ENCODE results near the gene RACGAP1. TPM values are rescaled to one million over a fixed set of nuclear protein-coding genes. Genes with fewer than 3 reads are reported as not detected.

Gene RACGAP1
- total RNA-seq, 2 experiments from 2014 or later: 3.0 to 3.3 TPM

GRCh38 chr12:49955899-49956662 lies 69.2 kb downstream of the RACGAP1 start:
- H3K4me1 ChIP-seq (ENCODE audit: insufficient read depth, low read length): peaks cover 3% of the 10 kb centered on the region
- ChIA-PET POLR2A (no interaction called here), CTCF (interaction anchor here (0.6 kb wide), 1 partner anchor 206 kb away, joined by 4 read pairs; no protein-coding TSS in a partner anchor)
- no peak for ATAC-seq (ENCODE audit: poor library complexity)
- no peaks in the 10 kb centered on the region for H3K36me3 ChIP-seq (ENCODE audit: insufficient read depth, low read length)
- Mint-ChIP-seq H3K9me3 (no peaks in the 10 kb centered on the region), H3K27me3 (peaks cover 86% of the 10 kb centered on the region), H3K4me3 (no peak overlapping the region), H3K4me1 (ENCODE audit: low read depth) (peaks cover 8% of the 10 kb centered on the region), H3K27ac (no peak overlapping the region), H3K36me3 (ENCODE audit: low read depth) (no peaks in the 10 kb centered on the region)
- peaks cover 56 to 83% of the 10 kb centered on the region in 2 experiments for H3K27me3 ChIP-seq (ENCODE audit: control insufficient read depth in 1 of 2, insufficient read depth in 2 of 2, low read length in 2 of 2)
- H3K9me3 ChIP-seq (ENCODE audit: control insufficient read depth in 1 of 2, insufficient read depth in 1 of 2, low read length in 2 of 2): peaks cover 0 to 3% of the 10 kb centered on the region in 2 experiments
- TF ChIP-seq CTCF (IDR thresholded peaks at IDR 0.05): no peak
- intact Hi-C loops (cut with DNase I, micrococcal nuclease): no loop called here
- DNase-seq: no peak
- no peak overlapping the region for H3K27ac ChIP-seq (ENCODE audit: low read depth in 1 of 2, low read length in 2 of 2)
- H3K4me3 ChIP-seq (ENCODE audit: low read length): no peak overlapping the region

GRCh38 chr12:49954863-49955830 lies 70.1 kb downstream of the RACGAP1 start:
- ChIA-PET CTCF (interaction anchor here (0.6 kb wide), 1 partner anchor 207 kb away, joined by 4 read pairs; no protein-coding TSS in a partner anchor), POLR2A (no interaction called here)
- Histone ChIP-seq H3K4me1 (ENCODE audit: insufficient read depth, low read length) (no peaks in the 10 kb centered on the region), H3K27me3 (ENCODE audit: control insufficient read depth in 1 of 2, insufficient read depth in 2 of 2, low read length in 2 of 2) (peaks cover 49 to 74% of the 10 kb centered on the region in 2 experiments), H3K27ac (ENCODE audit: low read depth in 1 of 2, low read length in 2 of 2) (no peak overlapping the region), H3K9me3 (ENCODE audit: control insufficient read depth in 1 of 2, insufficient read depth in 1 of 2, low read length in 2 of 2) (peaks cover 0 to 3% of the 10 kb centered on the region in 2 experiments), H3K36me3 (ENCODE audit: insufficient read depth, low read length) (no peaks in the 10 kb centered on the region), H3K4me3 (ENCODE audit: low read length) (no peak overlapping the region)
- Mint-ChIP-seq H3K27me3 (peaks cover 78% of the 10 kb centered on the region), H3K9me3 (no peaks in the 10 kb centered on the region), H3K4me3 (no peak overlapping the region), H3K36me3 (ENCODE audit: low read depth) (no peaks in the 10 kb centered on the region), H3K4me1 (ENCODE audit: low read depth) (peaks cover under 1% of the 10 kb centered on the region), H3K27ac (no peak overlapping the region)
- ATAC-seq (ENCODE audit: poor library complexity) (no peak), DNase-seq (no peak)
- TF ChIP-seq CTCF (IDR thresholded peaks at IDR 0.05): no peak
- intact Hi-C loops (cut with DNase I, micrococcal nuclease): no loop called here

- no peak for ATAC-seq (ENCODE audit: poor library complexity)
- H3K27ac Mint-ChIP-seq: no peak overlapping the region
- Histone ChIP-seq H3K4me3 (ENCODE audit: low read length) (no peak overlapping the region), H3K27me3 (ENCODE audit: control insufficient read depth in 1 of 2, insufficient read depth in 2 of 2, low read length in 2 of 2) (peaks cover 40 to 64% of the 10 kb centered on the region in 2 experiments), H3K27ac (ENCODE audit: low read depth in 1 of 2, low read length in 2 of 2) (no peak overlapping the region), H3K4me1 (ENCODE audit: insufficient read depth, low read length) (no peaks in the 10 kb centered on the region), H3K36me3 (ENCODE audit: insufficient read depth, low read length) (no peaks in the 10 kb centered on the region), H3K9me3 (ENCODE audit: control insufficient read depth in 1 of 2, insufficient read depth in 1 of 2, low read length in 2 of 2) (peaks cover 0 to 3% of the 10 kb centered on the region in 2 experiments)
- H3K4me3 Mint-ChIP-seq: no peak overlapping the region
- DNase-seq: no peak
- no peaks in the 10 kb centered on the region for H3K9me3 Mint-ChIP-seq
- H3K36me3 Mint-ChIP-seq (ENCODE audit: low read depth): no peaks in the 10 kb centered on the region
- H3K27me3 Mint-ChIP-seq: peaks cover 74% of the 10 kb centered on the region
- intact Hi-C loops (cut with DNase I, micrococcal nuclease): no loop called here
- POLR2A ChIA-PET: no interaction called here
- TF ChIP-seq CTCF (IDR thresholded peaks at IDR 0.05): no peak
- CTCF ChIA-PET: interaction anchor here (3.5 kb wide), 1 partner anchor 13 kb away, joined by 19 read pairs; no protein-coding TSS in a partner anchor
- no peaks in the 10 kb centered on the region for H3K4me1 Mint-ChIP-seq (ENCODE audit: low read depth)
Observed at GRCh38 chr12:49953961-49954846, 71.1 kb downstream of the RACGAP1 start.

All from CD4-positive, alpha-beta T cell (primary cell).